Measurements from ENCODE around the gene LPP.

- TF ChIP-seq SRF (IDR thresholded peaks at IDR 0.05; ENCODE audit: low read depth, low read length) (no peak), SIN3A (IDR thresholded peaks at IDR 0.05; ENCODE audit: borderline replicate concordance, low read depth, low read length) (no peak)
These were observed 268.0 kb downstream of the LPP start for GRCh38 chr3:188421836-188422540.
